Ovary (tissue), 9 donors: ENCODE measurements around the gene KPNA2. TPM values are rescaled to one million over a fixed set of nuclear protein-coding genes. Genes with fewer than 3 reads are reported as not detected.
"Not testable (repeated sequence)": the region's sequence is repeated elsewhere in the genome, so short reads cannot be mapped to it uniquely, and the experiment has no call there.

Experiments used
- DNase-seq, 5 donors: peaks; one replicate each; pipeline ENCODE4 v3.0.0-alpha.2; 2019 to 2020
- H3K27ac ChIP-seq, 2 donors: fragments of 200-600 bp; one replicate each; pipeline versions ENCODE4 v1.5.1 to v1.8.0; 2019 to 2022
- H3K27me3 ChIP-seq: fragments of 200-600 bp; one replicate; pipeline ENCODE4 v1.8.0; 2022
- H3K36me3 ChIP-seq: fragments of 200-600 bp; sonication (generic); one replicate; pipeline ENCODE4 v1.5.1; 2019
- H3K4me1 ChIP-seq: one replicate; pipeline ENCODE4 v1.8.1; 2013; ENCODE audit warnings: mild to moderate bottlenecking, moderate library complexity; ENCODE audit not compliant: insufficient read depth
- H3K4me3 ChIP-seq: fragments of 200-600 bp; sonication (generic); one replicate; pipeline ENCODE4 v1.5.1; 2017
- H3K9me3 ChIP-seq, 2 donors: fragments of 200-600 bp in 1 of 2; sonication (generic) in 1 of 2; one replicate each; pipeline versions ENCODE4 v1.5.1 to v1.8.1; 2013 to 2019; ENCODE audit warnings: mild to moderate bottlenecking in 1 of 2, moderate library complexity in 1 of 2
- EP300 ChIP-seq: sonication (generic); formaldehyde crosslinking; IDR thresholded peaks from one replicate; pipeline ENCODE4 v1.6.1; 2017; ENCODE audit warnings: antibody characterized with exemption
- POLR2A ChIP-seq: fragments of 450-650 bp; IDR thresholded peaks from one replicate; pipeline ENCODE4 v1.6.1; 2017; ENCODE audit warnings: antibody characterized with exemption, mild to moderate bottlenecking, moderate library complexity
- WGBS, 3 donors: extraction: QIAGEN DNeasy Blood & Tissue Kit in 1 of 3; methylation state at CpG; one replicate each; pipeline versions ENCODE4 v1.1.5 to v1.1.7; 2013 to 2017; 5-methylcytosine and 5-hydroxymethylcytosine counted together
- intact Hi-C, 4 donors: fragments of 100-400 bp; cut with DNase I; formaldehyde crosslinking; loops; one replicate each; pipeline versions ENCODE4 v1.11.0 to v1.15.1; 2022 to 2023
- polyA plus RNA-seq, 2 donors: library from polyadenylated mRNA; stranded (reverse); fragments of 200-250 nt in 1 of 2; fragments of 350-450 nt in 1 of 2; fragmentation: Illumina TruSeq in 1 of 2; extraction: RNeasy Lipid Tissue Mini Kit (QIAGEN cat#74804) in 1 of 2; gene quantifications; one replicate each; pipeline ENCODE4 v1.2.3, GENCODE V29; 2013 to 2014
- total RNA-seq, 7 donors: library from RNA; depleted of rRNA in 2 of 7; stranded (reverse); fragments of >200 nt in 2 of 7; fragmentation: NEBNext Ultra II Directional in 3 of 7; extraction: Animal tissue kit (Norgen Biotek cat#: 25700) in 3 of 7; gene quantifications; one replicate each; pipeline versions ENCODE4 v1.1.0 to v1.2.4, GENCODE V29; 2016 to 2023
- TF ChIP-seq, protein P1 (sequence below), 3 donors: fragments of 450-650 bp in 2 of 3; fragments of 200-600 bp in 1 of 3; IDR thresholded peaks; one replicate each; pipeline versions ENCODE4 v1.5.1 to v1.8.0; 2016 to 2022; ENCODE audit warnings: antibody characterized with exemption in 3 of 3, mild to moderate bottlenecking in 1 of 3
- donor health status: DM: no; HTN: no; CAD: no; lungs with moderate emphysema.
- donor health status: DM: no; HTN: no; CAD: no.
- donor health status: Bipolar disorder and iron deficiency.
- donor health status: DM: yes; HTN: yes; CAD: no.
- donor health status: DM: no; HTN: no; CAD: no.
- donor health status: DM: yes; HTN: yes; CAD: no.

Gene KPNA2
- total and polyA plus RNA-seq, 9 donors = 4.3 to 24.3 (median 12.1) TPM

DNA sequence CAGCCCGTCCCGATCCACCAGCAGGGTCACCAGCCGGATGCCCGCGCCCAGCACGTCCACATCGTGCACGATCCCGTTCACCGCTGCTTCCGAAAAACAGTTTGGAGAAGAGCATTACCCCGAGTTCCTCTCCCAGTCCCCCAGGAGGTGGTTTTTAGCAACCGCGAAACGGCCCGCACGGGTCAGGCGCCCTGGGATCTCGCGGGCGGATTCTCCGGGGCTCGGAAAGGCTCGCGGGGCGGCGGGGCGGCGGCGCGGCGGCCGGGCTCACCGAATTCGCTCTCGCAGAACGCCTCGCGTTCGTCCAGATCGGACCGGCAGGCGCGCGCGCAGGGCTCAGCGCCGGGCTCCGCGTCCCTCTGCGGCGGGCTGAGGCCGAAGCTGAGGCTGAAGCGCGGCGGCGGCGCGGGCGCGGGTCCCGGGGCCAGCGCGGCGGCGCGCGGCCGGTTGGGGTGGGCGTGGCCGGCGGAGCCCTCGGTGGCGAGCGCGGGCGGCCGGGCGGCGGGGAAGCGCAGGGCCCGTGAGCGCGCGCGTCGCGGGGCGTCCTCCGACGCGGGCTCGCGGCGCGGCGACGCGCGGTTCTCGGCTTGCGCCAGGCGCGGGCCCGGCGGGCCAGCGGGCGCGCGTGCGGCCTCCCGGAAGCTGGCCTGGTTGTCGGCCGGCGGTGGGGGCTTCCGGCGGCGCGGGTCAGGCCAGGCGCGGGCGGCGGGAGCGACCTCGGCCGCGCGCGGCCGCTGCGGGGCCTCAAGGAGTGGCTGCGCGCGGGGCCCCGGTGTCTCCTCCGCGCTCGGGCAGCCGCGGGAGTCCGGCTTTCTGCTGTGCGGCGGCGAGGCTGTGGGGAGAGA lies 42.2 kb upstream of the KPNA2 start:
- Histone ChIP-seq H3K4me1 (peaks cover 8% of the 10 kb centered on the region), H3K4me3 (peak overlapping the region; percentile 79), H3K27me3 (no peaks in the 10 kb centered on the region), H3K9me3 (no peaks in the 10 kb centered on the region), H3K27ac (peak overlapping the region; percentile 92 to 97), H3K36me3 (no peaks in the 10 kb centered on the region)
- peak; percentile 80 to 91 (median 86) for DNase-seq
- TF ChIP-seq, protein P1, sequence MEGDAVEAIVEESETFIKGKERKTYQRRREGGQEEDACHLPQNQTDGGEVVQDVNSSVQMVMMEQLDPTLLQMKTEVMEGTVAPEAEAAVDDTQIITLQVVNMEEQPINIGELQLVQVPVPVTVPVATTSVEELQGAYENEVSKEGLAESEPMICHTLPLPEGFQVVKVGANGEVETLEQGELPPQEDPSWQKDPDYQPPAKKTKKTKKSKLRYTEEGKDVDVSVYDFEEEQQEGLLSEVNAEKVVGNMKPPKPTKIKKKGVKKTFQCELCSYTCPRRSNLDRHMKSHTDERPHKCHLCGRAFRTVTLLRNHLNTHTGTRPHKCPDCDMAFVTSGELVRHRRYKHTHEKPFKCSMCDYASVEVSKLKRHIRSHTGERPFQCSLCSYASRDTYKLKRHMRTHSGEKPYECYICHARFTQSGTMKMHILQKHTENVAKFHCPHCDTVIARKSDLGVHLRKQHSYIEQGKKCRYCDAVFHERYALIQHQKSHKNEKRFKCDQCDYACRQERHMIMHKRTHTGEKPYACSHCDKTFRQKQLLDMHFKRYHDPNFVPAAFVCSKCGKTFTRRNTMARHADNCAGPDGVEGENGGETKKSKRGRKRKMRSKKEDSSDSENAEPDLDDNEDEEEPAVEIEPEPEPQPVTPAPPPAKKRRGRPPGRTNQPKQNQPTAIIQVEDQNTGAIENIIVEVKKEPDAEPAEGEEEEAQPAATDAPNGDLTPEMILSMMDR (IDR thresholded peaks at IDR 0.05) = peak in 1 of 3 donors; percentile 16
- no peak for TF ChIP-seq EP300
- peak; percentile 52 for TF ChIP-seq POLR2A
- intact Hi-C loops = no loop called here
- 0 to 1% (median 1%) methylated on average over 34 to 144 of the region's 144 CpGs for WGBS, 3 donors

DNA sequence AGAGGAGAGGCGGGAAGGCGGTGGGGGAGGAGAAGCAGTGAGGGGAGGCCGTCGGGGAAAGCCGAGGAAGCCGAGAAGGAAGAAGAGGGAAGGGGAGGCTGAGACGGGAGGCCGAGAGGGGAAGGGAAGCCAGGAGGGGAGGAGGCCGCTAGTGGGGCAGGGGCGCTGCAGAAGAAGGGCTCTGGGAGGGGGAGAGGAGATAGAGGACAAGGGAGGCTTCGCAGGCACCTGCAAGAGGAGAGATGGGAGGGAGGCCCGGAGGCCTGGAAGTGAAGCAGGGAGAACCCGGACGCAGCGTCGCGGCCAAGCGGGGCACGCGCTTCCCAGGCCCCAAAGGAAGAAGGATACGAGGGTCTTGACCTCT lies 41.6 kb upstream of the KPNA2 start:
- TF ChIP-seq, protein P1 (IDR thresholded peaks at IDR 0.05) = no peak
- Histone ChIP-seq H3K27ac (peak overlapping the region; percentile 92), H3K36me3 (no peaks in the 10 kb centered on the region), H3K4me3 (peak overlapping the region; percentile 79), H3K4me1 (peaks cover 8% of the 10 kb centered on the region), H3K9me3 (no peaks in the 10 kb centered on the region), H3K27me3 (no peaks in the 10 kb centered on the region)
- WGBS, 3 donors = 2 to 6% (median 5%) methylated on average over 21 of the region's 21 CpGs
- intact Hi-C loops = no loop called here
- no peak for DNase-seq

DNA sequence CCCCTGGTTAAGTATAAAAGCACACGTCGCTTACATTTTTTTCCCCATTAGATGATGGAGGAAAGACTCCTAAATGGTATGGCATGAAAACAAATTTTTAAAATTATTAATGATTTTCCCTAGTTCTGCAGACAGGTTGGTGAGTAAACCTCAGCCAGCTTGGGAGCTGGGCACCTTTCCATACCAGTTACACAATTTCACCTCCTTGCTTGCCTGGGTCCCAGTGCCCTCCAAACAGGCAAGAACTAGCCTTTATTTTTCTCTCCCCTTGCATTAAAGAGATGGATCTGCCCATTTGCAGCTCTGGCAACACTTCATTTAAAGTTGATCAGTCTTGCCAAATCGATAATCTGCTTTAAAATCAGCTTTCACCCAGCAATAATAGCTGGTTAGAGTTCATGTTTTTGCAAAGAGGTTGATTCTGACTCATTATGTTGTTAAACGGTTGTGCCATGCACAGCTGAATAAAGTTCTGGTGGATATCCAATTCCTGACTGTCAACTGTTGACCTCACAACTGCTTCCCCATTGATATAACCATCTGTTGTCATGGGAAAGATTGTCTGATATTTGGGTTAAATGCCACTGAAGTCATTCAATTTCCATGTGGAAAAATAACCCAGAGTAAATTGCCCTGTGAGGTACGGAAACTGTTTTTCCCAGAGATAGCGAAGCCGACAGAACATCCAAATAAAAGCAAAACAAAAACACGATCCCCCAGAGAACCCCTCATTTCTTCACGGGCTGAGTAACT lies 40.5 kb upstream of the KPNA2 start:
- Histone ChIP-seq H3K4me3 (peak overlapping the region; percentile 43), H3K36me3 (no peaks in the 10 kb centered on the region), H3K4me1 (peaks cover 8% of the 10 kb centered on the region), H3K27me3 (no peaks in the 10 kb centered on the region), H3K27ac (no peak overlapping the region), H3K9me3 (no peaks in the 10 kb centered on the region)
- 18 to 23% (median 19%) methylated on average over 9 of the region's 9 CpGs for WGBS, 3 donors
- peak in 1 of 5 donors; percentile 31 for DNase-seq
- TF ChIP-seq EP300 (no peak), POLR2A (no peak)
- TF ChIP-seq, protein P1 (IDR thresholded peaks at IDR 0.05) = no peak
- intact Hi-C loops = no loop called here

DNA sequence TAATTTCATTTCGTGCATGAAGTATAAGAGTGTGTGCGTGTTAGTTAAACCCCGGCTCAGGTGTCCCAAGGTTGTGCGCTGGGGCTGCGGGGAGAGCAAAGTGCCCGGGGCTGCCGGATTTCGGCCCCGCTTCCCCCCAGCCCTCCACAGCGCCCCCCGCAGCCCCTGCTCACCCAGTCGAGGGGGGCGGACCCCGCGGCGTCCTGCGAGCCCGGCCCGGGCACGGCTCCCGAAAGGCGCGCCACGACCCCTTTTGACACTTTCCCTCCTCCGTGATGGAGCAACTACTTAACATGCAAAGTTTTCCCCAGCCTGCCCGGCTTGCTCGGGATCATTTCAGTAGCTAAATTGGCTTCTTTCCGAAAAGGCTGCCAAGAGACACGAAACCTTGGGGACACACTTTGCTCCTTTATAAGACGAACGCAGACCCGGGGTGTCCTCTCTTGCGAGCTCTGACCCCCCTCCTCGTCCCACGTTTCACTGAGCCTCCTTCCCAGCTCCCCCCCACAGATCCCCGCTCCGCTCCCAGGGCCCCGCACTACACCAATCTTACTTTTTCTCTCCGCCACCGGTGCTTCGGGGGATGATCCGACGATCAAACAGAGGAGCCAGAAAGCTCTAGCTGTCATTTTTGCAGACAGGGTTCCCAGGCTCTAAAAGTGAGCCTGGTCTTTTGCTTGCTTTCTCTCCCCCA lies 39.8 kb upstream of the KPNA2 start:
- peak; percentile 24 to 65 (median 45) for DNase-seq
- Histone ChIP-seq H3K4me3 (peak overlapping the region; percentile 43), H3K9me3 (no peaks in the 10 kb centered on the region), H3K4me1 (peaks cover 8% of the 10 kb centered on the region), H3K27ac (no peak overlapping the region), H3K36me3 (no peaks in the 10 kb centered on the region), H3K27me3 (no peaks in the 10 kb centered on the region)
- intact Hi-C loops = no loop called here
- WGBS, 3 donors = 0 to 1% (median 0%) methylated on average over 43 of the region's 43 CpGs
- TF ChIP-seq POLR2A = no peak

DNA sequence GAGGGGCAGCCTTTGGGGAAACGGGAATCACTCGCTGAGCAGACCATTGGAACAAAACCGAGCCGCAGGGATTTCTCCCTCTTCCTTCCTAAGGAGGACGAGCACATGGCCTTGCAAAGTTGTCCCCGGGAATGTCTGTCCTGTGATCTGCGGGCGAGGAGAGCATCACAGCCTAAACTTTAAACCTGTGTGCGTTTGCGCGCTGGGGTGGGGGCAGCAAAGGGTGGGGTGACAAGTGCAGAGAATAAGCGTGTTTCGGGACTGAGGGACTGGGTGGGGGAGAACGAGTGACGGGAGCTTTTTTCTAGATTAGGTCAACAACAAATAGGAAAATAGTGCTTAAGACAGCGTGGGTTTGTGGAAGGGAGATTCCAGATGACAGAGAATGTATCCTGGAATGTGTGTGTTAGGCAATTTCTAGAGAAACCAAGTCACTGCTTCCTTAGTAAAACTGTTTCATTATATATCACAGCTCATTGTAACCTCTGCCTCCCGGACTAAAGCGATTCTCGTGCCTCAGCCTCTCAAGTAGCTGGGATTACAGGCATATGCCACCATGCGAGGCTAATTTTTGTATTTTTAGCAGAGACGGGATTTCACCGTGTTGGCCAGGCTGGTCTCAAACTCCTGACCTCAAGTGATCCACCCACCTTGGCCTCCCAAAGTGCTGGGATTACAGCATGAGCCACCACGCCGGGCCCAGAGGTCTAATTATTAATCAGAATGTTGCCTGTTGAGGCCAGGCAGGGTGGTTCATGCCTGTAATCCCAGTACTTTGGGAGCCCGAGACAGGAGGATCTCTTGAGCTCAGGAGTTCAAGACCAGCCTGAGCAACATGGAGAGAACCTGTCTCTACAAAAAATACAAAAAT lies 39.0 kb upstream of the KPNA2 start, which contains the start of gene C17orf58:
C17orf58 (minus strand) TSS at position 169 of the 871 bp plus-strand sequence. CDS start 271 bp downstream, outside the sequence.
- intact Hi-C loops, H3K36me3 ChIP-seq, H3K9me3 ChIP-seq, H3K27ac ChIP-seq, H3K27me3 ChIP-seq, H3K4me1 ChIP-seq, DNase-seq: not testable (repeated sequence)
- H3K4me3 ChIP-seq = peak within 1 kb of the TSS; percentile 43
- 30 to 35% (median 32%) methylated on average over 25 of the region's 25 CpGs for WGBS, 3 donors
